Activated T-cell treated with anti-CD3 and anti-CD28 coated beads for 1 hour (primary cell): Measurements from ENCODE around the gene PCDHB15.
"Not testable (repeated sequence)": the region's sequence is repeated elsewhere in the genome, so short reads cannot be mapped to it uniquely, and the experiment has no call there.

Source experiments
- DNase-seq: peaks from one replicate; pipeline ENCODE4 v3.0.0-alpha.2; 2020; ENCODE audit warnings: low read depth

PCDHB15 gene

GRCh38 chr5:141245250-141245717 lies at the start of gene PCDHB15:
Gene PCDHB15, plus strand, starts transcription at chr5:141245395. Its CDS starts 184 bp downstream, at chr5:141245579.
- DNase-seq: no peak

- DNase-seq: no peak
These were observed 48.8 kb upstream of the PCDHB15 start for GRCh38 chr5:141196363-141196762.

DNA sequence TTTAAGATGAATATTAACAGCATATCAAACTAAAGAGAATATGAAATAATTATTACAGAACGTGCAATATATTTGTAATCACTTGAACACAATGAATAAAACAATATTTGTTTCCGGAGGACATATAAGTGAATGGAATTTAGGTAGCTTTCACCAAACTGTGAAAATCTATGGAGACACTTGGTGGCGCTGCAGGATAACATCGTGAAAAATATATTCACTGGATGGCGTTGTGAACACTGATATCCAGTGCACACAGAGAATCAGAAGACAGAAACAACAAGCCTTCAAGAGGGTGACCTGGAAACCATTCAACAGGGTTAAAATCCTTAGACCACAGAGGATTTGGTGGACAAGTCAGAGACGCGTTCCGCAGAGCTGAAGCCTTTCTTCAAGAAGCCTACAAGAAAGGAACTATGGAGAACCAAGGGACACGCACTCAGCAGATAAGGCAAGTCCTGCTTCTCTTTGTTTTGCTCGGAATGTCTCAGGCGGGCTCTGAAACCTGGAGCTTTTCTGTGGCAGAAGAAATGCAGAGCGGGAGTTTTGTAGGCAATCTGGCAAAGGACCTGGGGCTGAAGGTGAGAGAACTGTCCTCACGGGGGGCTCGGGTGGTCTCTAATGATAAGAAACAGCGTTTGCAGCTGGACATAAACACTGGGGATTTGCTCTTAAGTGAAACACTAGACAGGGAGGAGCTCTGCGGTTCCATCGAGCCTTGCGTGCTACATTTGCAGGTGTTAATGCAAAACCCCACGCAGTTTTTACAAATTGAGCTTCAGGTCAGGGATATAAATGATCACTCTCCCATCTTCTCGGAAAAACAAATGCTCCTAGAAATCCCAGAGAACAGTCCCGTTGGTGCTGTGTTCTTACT lies 45.6 kb upstream of the PCDHB15 start, which contains the start of gene PCDHB11:
Gene PCDHB11 (plus strand): TSS at position 269 of the 877 bp plus-strand sequence. CDS start 148 bp downstream, at position 417.
- no peak for DNase-seq

DNA sequence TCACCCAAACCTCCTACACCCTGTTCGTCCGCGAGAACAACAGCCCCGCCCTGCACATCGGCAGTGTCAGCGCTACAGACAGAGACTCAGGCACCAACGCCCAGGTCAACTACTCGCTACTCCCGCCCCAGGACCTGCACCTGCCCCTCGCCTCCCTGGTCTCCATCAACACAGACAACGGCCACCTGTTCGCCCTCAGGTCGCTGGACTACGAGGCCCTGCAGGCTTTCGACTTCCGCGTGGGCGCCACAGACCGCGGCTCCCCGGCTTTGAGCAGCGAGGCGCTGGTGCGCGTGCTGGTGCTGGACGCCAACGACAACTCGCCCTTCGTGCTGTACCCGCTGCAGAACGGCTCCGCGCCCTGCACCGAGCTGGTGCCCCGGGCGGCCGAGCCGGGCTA lies 44.1 kb upstream of the PCDHB15 start:
- not testable (repeated sequence) for DNase-seq

DNA sequence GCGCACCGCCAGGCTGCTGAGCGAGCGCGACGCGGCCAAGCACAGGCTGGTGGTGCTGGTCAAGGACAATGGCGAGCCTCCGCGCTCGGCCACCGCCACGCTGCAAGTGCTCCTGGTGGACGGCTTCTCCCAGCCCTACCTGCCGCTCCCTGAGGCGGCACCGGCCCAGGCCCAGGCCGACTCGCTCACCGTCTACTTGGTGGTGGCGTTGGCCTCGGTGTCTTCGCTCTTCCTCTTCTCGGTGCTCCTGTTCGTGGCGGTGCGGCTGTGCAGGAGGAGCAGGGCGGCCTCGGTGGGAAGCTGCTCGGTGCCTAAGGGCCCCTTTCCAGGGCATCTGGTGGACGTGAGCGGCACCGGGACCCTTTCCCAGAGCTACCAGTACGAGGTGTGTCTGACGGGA lies 43.5 kb upstream of the PCDHB15 start:
- not testable (repeated sequence) for DNase-seq

DNA sequence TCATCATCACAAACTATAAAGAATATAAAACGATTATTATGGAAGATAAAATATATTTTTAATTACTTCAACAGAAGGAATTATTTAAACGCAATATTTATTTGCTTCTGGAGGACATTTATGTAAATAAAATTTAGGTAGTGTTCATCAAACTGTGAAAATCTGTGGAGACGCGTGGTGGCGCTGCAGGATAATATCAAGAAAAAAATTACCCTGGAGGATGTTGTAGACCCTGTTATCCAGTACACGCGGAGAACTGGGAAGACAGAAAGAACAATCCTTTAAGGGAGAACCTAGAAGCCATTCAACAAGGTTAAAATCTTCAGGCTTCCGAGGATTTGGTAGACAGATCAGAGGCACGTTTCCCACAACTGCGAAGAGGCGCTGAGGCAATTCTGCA lies 36.7 kb upstream of the PCDHB15 start, which contains the start of gene PCDHB12:
Gene PCDHB12 (plus strand): TSS at position 242 of the 400 bp plus-strand sequence. CDS start 189 bp downstream, outside the sequence.
- no peak for DNase-seq

DNA sequence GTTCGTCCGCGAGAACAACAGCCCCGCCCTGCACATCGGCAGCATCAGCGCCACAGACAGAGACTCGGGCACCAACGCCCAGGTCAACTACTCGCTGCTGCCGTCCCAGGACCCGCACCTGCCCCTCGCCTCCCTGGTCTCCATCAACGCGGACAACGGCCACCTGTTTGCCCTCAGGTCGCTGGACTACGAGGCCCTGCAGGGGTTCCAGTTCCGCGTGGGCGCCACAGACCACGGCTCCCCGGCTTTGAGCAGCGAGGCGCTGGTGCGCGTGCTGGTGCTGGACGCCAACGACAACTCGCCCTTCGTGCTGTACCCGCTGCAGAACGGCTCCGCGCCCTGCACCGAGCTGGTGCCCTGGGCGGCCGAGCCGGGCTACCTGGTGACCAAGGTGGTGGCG lies 34.9 kb upstream of the PCDHB15 start:
- not testable (repeated sequence) for DNase-seq

DNA sequence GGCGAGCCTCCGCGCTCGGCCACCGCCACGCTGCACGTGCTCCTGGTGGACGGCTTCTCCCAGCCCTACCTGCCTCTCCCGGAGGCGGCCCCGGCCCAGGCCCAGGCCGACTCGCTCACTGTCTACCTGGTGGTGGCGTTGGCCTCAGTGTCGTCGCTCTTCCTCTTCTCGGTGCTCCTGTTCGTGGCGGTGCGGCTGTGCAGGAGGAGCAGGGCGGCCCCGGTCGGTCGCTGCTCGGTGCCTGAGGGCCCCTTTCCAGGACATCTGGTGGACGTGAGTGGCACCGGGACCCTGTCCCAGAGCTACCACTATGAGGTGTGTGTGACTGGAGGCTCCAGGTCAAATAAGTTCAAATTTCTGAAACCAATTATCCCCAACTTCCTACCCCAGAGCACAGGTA lies 34.3 kb upstream of the PCDHB15 start:
- DNase-seq: not testable (repeated sequence)

GRCh38 chr5:141213656-141214339 lies 31.4 kb upstream of the PCDHB15 start, which contains the start of gene PCDHB13:
Gene PCDHB13, plus strand, starts transcription at chr5:141213919. Its CDS starts 205 bp downstream, at chr5:141214124.
- DNase-seq: not testable (repeated sequence)

GRCh38 chr5:141214583-141214982 lies 30.6 kb upstream of the PCDHB15 start:
- not testable (repeated sequence) for DNase-seq

- DNase-seq: not testable (repeated sequence)
These were observed 29.7 kb upstream of the PCDHB15 start for GRCh38 chr5:141215504-141215903.

DNA sequence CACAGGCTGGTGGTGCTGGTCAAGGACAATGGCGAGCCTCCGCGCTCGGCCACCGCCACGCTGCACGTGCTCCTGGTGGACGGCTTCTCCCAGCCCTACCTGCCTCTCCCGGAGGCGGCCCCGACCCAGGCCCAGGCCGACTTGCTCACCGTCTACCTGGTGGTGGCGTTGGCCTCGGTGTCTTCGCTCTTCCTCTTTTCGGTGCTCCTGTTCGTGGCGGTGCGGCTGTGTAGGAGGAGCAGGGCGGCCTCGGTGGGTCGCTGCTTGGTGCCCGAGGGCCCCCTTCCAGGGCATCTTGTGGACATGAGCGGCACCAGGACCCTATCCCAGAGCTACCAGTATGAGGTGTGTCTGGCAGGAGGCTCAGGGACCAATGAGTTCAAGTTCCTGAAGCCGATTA lies 29.2 kb upstream of the PCDHB15 start:
- DNase-seq: not testable (repeated sequence)

DNA sequence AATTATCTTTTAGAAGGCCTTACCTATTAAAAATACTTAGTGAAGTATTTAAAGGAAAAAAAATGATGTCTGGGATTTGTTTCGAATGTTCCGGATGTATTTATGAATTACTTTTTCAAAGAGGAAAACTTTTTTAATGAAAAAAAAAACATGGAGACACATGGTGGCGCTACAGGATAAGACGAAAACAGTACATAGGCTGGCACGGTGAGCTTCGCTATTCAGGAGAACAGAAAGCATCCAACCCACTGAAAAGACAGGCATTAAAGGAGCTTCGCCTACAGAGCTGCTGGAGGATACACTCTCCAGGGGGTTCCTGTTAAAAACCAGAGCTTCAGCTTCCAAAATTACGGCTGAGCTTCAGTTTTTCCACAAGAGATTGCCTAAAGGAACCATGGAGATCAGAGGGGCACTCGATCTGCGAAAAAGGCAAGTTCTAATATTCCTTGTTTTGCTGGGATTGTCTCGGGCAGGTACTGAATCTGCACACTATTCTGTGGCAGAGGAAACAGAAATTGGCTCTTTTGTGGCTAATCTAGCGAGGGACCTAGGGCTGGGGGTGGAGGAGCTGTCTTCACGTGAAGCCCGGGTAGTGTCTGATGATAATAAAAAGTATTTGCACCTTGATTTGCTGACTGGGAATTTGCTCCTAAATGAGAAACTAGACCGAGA lies 21.9 kb upstream of the PCDHB15 start, which contains the start of gene PCDHB14:
Gene PCDHB14 (plus strand): TSS at position 232 of the 672 bp plus-strand sequence. CDS start 163 bp downstream, at position 395.
- DNase-seq: no peak

DNA sequence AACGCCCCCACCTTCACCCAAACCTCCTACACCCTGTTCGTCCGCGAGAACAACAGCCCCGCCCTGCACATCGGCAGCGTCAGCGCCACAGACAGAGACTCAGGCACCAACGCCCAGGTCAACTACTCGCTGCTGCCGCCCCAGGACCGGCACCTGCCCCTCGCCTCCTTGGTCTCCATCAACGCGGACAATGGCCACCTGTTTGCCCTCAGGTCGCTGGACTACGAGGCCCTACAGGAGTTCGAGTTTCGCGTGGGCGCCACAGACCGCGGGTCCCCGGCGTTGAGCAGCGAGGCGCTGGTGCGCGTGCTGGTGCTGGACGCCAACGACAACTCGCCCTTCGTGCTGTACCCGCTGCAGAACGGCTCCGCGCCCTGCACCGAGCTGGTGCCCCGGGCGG lies 20.4 kb upstream of the PCDHB15 start:
- DNase-seq: not testable (repeated sequence)

DNA sequence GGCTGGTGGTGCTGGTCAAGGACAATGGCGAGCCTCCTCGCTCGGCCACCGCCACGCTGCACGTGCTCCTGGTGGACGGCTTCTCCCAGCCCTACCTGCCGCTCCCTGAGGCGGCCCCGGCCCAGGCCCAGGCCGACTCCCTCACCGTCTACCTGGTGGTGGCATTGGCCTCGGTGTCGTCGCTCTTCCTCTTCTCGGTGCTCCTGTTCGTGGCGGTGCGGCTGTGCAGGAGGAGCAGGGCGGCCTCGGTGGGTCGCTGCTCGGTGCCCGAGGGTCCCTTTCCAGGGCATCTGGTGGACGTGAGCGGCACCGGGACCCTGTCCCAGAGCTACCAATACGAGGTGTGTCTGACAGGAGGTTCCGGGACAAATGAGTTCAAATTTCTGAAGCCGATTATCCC lies 19.8 kb upstream of the PCDHB15 start:
- not testable (repeated sequence) for DNase-seq

- DNase-seq: no peak
These were observed 11.0 kb upstream of the PCDHB15 start for GRCh38 chr5:141234109-141234667.

GRCh38 chr5:141235922-141236321 lies 9.3 kb upstream of the PCDHB15 start:
- DNase-seq: not testable (repeated sequence)

DNA sequence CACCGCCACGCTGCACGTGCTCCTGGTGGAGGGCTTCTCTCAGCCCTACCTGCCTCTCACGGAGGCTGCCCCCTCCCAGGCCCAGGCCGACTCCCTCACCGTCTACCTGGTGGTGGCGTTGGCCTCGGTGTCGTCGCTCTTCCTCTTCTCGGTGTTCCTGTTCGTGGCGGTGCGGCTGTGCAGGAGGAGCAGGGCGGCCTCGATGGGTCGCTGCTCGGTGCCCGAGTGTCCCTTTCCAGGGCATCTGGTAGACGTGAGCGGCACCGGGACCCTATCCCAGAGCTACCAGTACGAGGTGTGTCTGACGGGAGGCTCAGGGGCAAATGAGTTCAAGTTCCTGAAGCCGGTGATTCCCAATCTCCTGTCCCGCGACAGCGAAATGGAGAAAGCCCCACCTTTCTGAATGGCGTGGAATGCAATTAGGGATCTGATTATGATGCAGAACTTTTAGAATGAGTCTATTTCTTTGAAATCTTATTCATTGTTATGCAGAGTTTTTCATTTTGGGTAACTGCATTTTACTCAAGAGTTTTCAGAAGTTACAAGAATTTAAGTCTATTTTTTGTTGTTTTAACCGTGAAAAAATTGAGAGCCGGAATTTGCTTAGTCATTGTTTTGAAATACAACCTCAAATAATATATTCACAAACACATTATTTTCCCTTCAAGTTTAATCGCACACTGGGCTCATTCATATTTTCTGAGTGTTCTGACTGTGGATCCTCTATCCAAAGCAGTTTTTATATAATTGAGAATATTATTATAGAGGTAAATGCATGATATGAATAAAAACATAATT lies 8.5 kb upstream of the PCDHB15 start:
- DNase-seq: no peak

GRCh38 chr5:141241496-141241895 lies 3.7 kb upstream of the PCDHB15 start:
- DNase-seq: no peak

DNA sequence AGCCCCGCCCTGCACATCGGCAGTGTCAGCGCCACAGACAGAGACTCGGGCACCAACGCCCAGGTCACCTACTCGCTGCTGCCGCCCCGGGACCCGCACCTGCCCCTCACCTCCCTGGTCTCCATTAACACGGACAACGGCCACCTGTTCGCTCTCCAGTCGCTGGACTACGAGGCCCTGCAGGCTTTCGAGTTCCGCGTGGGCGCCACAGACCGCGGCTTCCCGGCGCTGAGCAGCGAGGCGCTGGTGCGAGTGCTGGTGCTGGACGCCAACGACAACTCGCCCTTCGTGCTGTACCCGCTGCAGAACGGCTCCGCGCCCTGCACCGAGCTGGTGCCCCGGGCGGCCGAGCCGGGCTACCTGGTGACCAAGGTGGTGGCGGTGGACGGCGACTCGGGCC lies 1.8 kb downstream of the PCDHB15 start:
- DNase-seq: not testable (repeated sequence)

- DNase-seq: not testable (repeated sequence)
These were observed 2.2 kb downstream of the PCDHB15 start for GRCh38 chr5:141247434-141247833.
